NCI-H345 (cell line): Measurements from ENCODE around the gene CHDH.

Experiments used
- DNase-seq: peaks from one replicate; lab custom pipeline; 2025; lab: John Stamatoyannopoulos, UW

Gene CHDH

GRCh38 chr3:53823956-53824657 is 22.1 kb downstream of the CHDH start:
- no peak for DNase-seq

- no peak for DNase-seq
These were observed 22.9 kb downstream of the CHDH start for GRCh38 chr3:53823026-53823955.

- DNase-seq = no peak
These were observed 23.9 kb downstream of the CHDH start for GRCh38 chr3:53822331-53822741.

GRCh38 chr3:53821631-53822121 is 24.5 kb downstream of the CHDH start:
- peak; percentile 64 for DNase-seq

- no peak for DNase-seq
These were observed 25.3 kb downstream of the CHDH start for GRCh38 chr3:53820756-53821580.

GRCh38 chr3:53820084-53820483 is 26.1 kb downstream of the CHDH start:
- no peak for DNase-seq

GRCh38 chr3:53819163-53819868 is 26.9 kb downstream of the CHDH start:
- no peak for DNase-seq

GRCh38 chr3:53818221-53819162 is 27.7 kb downstream of the CHDH start:
- no peak for DNase-seq

GRCh38 chr3:53817809-53818208 is 28.4 kb downstream of the CHDH start:
- no peak for DNase-seq

- no peak for DNase-seq
These were observed 29.0 kb downstream of the CHDH start for GRCh38 chr3:53817211-53817610.

- no peak for DNase-seq
These were observed 29.8 kb downstream of the CHDH start for GRCh38 chr3:53816425-53816824.

- no peak for DNase-seq
These were observed 30.6 kb downstream of the CHDH start for GRCh38 chr3:53815651-53816050.

- no peak for DNase-seq
These were observed 31.2 kb downstream of the CHDH start for GRCh38 chr3:53815067-53815466.

- no peak for DNase-seq
These were observed 32.3 kb downstream of the CHDH start for GRCh38 chr3:53813876-53814275.

GRCh38 chr3:53813229-53813628 is 33.0 kb downstream of the CHDH start:
- no peak for DNase-seq

GRCh38 chr3:53812434-53812833 is 33.8 kb downstream of the CHDH start:
- DNase-seq = no peak

GRCh38 chr3:53811143-53811927 is 34.9 kb downstream of the CHDH start:
- no peak for DNase-seq

- no peak for DNase-seq
These were observed 36.3 kb downstream of the CHDH start for GRCh38 chr3:53809764-53810400.

- DNase-seq = no peak
These were observed 37.0 kb downstream of the CHDH start for GRCh38 chr3:53809267-53809666.
